SHP77 (cell line): Measurements from ENCODE around the gene CLEC3B.

Experiments
- DNase-seq, 2 experiments: peaks; one replicate each; lab custom pipeline; 2025; lab: John Stamatoyannopoulos, UW

The CLEC3B gene

DNA sequence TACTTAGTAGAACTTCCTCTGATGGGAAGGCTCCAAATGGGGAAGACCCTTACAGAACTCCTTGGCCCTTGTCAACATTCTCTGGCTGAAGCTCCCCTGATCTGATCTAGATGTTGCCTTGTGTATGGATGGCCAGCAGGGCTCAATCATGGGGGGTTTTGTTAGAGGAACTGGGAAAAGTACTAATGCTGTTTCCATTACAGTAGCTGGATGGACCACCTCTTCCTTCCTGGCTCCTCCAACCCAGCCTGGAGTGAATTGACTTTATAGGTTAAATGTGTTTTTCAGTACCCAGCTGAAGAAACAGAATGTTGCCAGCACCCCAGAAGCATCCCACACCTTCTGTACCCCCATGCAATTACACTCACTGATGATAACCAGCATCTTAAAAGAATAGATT, 22.7 kb upstream of the CLEC3B start:
- DNase-seq = no peak

DNA sequence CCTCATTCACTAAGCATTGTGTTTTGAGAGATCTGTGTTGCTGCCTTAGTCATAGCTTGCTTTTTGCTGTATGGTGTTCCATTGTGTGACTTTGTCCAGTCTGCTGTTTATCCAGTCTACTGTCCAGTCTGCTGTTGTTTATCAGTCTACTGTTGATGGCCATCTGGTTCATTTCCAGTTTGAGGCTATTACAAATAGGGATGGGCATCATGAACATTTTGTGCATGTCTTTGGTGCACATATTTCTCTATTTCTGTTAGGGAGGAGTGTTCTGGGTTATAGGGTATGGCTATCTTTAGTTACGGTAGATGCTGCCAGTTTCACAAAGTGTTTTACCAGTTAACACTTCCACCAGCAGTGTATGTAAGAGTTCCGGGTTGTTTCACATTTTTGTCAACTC, 22.2 kb upstream of the CLEC3B start:
- no peak for DNase-seq

DNA sequence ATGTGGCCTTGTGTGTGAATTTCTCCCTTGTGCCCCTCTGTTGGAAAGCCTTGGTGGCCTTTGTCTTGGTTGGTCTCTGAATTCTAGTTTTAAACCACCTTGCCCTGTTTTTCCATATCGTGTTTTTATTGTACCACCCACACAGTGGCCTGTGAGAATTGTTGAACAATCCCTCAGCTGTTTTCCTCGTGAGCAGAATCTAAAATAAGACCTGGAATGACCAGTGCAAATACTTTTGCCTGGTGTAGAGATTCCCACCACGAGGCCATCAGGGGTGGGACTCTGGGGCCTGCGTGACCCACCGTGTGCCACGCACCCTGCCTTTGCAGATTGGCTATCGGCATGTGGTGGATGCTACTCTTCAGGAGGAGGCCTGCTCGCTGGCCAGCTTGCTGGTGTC, 19.0 kb upstream of the CLEC3B start:
- no peak for DNase-seq

DNA sequence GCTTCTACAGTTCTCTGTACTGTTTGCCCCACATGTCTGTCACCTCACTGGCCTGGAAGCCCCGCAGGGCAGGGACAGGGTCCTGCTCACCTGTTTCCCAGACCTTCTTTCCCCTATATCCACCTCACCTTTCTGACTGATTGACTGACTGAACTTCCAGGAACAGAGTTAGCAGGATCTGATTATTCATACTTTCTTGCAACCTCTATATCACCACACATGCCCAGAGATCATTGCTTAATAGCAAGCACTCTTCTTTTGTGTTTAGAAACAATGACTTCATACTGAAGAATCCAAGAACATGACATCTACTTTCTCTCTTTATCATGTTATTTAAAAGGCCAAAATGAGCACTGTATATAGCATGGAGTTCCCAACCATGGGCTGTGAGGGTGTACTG, 18.0 kb upstream of the CLEC3B start:
- DNase-seq = no peak

DNA sequence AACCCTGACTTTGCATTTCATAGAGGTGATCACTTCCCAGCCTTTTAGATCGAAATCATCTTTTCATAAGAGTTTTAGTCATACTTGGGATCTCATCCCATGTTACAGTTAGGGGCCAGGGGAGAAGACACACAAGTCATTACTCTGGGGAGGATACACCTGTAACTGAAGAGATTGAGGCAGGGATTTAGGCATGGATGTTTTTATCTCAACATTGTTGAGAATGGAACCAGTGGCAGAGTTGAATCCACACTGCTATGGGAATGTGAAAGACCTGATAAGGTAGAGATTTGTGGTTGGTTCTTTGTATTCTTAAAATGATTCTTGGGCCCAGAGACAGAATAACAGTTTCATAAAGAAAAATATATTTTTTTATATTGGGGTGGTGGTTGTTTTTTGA, 16.2 kb upstream of the CLEC3B start:
- no peak for DNase-seq

DNA sequence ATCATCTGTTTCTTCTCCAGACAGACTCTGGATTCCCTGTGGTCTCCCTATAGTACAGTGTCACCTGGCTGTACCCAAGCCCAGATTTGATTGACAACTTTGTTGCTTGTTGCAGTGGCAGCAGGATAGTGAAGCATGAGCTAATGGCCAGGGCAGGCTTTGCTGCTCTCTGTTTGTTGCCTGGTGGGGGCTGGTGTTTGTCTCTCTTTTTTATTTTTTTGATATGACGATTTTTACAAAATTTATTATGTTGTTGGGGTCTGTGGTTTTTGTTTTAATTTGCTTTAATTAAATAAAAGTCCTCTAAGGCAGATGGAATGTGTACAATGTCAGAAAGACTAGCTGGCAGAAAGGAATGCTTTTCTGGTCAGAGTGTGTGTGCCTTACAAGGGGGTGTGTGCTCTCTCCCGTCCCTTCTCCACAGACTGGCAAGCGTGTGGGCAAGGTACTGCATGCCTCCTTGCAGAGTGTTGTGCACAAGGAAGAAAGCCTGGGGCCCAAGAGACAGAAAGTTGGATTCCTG, 15.2 kb upstream of the CLEC3B start:
- no peak for DNase-seq

DNA sequence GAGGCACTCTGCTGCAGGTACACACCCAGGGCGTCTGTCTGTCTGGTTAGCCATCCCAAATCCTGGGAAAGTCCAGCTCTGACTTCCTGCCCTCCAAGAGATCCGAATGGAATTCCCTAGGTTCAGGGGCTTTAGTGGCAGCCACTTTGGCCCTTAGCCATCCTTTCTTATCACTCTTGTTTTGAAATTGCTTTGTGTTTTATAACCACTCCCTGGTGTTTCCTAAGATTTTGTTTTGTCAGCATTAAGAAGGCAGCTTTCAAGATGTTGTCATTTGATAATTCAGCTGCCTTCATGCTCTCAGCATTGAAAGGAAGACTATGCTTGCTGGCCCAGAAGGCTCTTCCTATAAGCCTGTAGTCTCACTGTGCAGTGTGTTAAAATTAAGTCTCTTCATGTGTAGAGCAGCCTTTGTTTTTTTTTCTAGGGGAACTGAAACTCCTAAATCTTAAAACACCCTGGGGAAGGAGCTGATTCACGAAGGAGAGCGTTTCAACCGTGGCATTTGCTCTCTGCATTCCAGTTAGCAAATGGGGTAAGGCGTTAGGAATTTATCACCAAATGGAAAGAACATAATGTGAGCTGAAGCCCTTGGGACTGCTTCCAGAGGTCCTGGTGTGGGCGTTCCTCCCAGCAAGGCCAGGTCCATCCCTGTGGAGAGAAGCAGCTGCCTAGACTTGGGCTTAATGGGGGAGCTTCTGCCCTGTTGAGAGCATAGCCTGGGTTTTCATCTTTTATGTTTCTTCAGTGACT, 14.2 kb upstream of the CLEC3B start:
- DNase-seq = no peak

DNA sequence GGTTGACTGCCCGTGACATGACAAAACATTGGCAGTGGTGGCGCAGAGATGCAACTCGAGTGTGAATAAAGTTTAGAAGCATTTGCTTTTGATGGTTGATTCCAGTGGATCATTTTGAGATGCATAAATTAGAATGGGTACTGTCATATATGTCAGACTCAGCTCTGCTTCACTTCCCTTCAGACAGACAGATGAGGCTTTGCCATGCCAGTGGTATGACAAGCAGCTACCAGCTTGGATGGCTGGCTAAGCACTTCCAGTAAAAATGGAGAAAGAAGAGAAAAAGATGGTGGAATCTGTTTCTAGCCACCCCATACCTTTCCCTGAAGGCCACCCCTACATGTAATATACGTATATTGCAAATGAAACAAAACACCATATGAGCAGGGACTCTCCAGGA, 13.5 kb upstream of the CLEC3B start:
- no peak for DNase-seq

DNA sequence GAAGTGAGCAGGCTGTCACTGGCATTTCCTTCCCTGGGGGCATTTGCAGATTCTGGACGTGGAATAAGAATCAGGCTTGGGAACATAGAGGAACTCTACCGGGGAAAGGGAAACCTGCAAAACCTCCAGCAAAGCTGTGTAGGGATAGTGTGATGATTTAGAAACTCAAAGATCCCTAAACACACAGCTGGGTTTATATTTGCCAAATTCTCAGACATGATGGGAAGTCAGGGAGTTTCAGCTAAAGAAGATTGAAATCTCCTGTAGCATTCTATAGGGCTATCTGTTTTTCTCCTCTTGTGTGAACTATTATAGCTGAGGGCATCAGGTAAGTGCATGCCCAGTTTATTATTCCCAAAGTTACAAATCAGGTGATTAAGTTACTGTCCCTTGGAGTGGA, 9.2 kb upstream of the CLEC3B start:
- DNase-seq = no peak

DNA sequence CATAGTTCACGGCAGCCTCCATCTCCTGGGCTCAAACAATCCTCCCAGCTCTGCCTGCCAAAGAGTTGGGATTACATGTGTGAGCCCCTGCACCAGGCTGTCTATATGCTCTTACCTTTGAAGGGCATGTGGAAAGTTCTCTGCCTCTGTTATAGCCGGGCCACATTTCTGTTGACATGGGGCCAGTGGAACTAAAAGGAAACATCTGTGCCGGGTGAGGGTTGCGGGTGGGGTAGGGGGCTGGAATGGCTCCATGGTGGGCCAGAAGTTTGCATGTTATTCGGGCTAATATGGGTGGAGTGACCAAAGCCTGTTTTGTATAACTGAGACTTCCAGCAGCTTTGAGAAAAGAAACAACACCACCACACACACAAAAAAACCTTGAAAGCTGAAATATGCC, 8.3 kb upstream of the CLEC3B start:
- DNase-seq = no peak

DNA sequence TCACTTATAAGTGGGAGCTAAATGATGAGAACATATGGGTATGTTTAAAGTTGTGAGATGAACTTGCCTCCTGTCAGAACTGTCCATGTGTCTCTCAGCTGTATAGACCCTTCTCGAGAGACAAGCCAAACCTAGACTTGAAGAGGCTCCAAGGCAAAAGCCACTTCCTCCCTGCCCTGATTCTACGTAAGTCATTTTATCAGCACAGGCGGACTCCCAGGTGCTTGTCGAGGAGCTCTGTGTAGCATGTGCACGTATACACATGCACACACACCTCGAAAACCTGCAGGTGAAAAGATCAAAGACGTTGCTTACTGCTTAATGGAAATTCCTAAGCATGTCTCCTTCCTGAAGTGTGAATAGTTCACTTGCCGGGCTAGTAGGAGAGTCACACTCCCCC, 5.6 kb upstream of the CLEC3B start:
- no peak for DNase-seq

DNA sequence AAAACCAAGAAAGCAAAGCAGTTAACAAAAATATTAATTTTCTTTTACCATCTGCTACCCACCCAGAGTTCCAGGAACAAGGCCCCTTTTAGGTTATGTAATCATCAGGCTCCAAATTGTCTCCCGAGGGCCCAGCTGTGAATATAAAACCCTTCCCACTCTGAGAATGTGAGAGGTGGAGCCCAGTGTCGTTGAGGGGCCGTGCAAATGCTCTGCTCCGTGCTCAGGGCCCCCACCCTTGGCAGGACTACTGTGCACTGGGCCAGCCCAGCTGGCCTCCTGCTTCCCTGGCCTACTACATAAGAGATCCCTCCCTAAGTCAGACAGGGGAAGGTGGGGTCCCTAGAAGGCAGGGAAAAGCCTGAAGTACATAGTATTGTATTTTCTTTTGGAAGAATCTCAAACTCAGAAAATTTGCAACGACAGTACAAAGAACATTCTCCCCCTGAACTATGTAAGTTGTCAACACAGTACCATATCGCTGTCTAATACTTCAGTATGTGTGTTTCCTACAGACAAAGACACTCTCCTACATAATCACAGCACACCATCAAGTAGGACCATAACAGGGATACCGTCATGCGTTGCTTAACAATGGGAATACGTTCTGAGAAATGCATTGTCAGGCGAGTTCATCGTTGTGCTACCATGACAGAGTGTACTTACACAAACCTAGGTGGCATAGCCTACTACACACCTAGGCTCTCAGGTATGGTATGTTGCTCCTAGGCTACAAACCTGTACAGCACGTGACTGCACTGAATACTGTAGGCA, 4.4 kb upstream of the CLEC3B start:
- DNase-seq = no peak

DNA sequence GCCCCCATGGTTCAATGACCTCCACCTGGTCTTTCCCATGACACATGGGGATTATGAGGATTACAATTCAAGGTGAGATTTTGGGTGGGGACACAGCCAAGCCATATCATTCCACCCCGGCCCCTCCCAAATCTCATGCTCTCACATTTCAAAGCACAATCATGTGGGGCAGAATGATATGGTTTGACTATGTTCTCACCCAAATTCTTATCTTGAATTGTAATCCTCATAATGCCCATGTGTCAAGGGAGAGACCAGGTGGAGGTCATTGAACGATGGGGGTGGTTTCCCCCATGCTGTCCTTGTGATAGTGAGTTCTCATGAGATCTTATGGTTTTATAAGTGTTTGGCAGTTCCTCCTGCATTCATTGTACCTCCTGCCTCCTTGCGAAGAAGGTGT, 2.4 kb upstream of the CLEC3B start:
- no peak for DNase-seq

DNA sequence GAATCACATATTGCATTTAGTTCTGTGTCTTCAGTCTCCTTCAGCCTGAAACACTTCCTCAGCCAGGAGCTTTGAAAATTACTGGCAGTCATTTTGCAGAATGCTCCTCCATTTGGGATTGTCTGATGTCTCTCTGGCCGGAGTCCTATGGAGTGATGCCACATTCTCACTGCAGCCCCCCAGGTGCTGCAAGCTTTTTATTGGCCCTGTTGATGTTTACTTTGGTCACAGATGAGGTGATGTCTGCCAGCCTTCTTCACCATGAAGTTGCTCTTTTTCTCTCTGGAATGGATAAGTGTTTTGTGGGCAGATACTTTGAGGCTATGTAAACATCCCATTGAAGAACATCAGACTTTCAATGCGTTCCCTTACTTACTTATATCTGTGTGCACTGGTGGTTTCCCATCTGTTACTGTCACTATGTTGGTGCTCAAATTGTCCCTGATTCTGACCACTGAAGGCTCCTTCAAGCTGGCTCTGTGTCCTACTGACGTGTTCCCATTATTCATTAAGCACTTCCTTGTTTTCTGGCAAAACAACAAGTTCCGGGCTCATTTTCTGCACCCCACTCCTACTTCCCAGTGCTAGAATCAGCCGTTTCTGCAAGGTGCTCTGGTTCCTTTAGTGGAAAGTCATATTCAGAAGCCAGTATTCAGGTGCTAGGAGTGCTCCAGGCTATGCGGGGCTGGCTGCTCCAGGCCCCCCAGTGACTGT, 1.4 kb upstream of the CLEC3B start:
- no peak for DNase-seq

DNA sequence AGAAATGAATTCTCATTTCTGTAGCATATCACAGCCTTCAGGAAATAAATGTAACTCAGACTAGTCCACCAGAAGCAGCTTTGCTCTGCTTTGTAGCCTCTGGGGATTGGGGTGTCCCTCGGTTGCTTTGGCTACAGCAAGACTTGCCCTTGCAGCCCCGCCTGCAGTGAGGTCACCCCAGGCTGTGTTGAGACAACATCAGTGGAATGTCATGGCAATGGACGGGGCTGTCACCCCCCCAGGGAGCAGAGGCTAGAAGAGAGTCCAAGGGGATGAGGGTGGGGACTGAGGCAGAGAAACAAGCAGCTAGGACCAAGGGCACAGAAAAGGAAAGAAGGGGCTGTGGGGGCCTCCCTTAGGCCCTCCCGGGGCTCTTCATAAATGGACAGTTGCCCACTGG, 854 bp downstream of the CLEC3B start:
- DNase-seq = no peak

DNA sequence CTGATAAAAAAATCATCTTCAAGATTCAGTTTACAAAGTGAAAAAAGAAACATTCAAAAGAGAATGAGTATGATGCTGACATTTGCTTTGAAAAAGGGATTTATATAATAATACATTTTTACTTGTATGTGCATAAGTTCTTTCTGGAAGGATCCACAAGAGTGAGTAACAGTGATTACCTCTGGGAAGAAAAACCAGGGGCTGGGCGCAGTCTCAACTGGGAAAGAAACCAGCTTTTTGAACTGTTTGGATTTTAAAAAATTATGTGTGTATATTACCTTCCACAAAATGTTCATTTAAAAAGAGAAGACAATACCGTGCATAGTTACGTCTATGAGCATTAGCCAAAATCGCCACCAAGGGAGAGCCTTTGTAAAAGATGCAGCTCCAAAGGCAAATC, 1.3 kb downstream of the CLEC3B start:
- no peak for DNase-seq

DNA sequence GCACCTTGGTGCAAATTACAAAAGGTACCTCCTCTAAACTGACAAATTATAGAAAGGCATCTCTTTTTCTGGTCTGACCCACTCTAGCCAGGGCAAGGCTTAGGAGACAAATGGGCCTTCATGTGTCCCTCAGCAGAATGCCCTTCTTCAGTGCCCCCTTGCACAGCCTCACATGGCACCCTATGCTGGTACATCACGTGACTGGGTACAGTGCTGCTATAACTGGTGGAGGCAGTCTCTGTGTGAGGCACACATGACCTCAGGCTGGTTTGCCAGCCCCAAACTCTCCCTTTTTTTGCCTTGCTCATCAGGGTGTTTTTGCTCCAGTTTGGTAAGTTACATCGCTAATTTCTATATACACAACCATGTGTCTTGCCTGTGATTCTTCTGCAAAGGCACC, 3.1 kb downstream of the CLEC3B start:
- DNase-seq = no peak

DNA sequence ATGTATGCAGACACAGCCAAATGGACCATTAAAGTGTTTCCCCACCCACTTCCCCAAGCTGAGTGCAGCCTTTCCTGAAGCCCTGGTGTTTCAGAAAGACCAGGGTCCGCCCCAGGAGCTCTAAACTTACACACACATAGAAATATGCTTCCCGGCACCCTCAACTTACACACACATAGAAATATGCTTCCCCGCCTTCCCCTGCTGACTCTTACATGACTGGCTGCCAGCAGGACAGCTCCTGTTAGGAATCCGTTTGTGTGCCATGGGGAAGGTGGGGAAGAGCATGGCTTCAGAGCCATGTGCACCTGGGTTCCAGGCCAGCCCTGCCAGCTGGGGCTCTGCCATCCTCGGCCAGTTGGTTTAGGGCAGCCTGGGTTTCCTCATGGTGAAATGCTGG, 3.6 kb downstream of the CLEC3B start:
- DNase-seq = no peak

DNA sequence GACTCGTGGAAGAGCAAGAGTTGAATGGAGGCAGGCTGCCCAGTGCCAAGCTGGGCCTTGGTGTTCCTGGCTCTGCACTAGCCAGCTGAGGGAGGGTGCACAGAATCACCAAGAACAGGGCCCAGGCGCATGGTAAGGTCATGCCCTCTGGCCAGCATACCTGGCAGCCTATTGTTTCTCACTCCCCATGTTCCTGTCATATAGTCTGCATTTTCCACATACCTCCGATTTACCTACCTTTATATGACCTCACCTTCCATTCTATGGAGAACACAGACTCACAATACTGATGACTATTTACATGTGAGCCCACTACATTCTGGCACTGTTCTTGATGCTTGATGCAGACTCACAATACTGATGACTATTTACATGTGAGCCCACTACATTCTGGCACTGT, 5.4 kb downstream of the CLEC3B start:
- DNase-seq = no peak

DNA sequence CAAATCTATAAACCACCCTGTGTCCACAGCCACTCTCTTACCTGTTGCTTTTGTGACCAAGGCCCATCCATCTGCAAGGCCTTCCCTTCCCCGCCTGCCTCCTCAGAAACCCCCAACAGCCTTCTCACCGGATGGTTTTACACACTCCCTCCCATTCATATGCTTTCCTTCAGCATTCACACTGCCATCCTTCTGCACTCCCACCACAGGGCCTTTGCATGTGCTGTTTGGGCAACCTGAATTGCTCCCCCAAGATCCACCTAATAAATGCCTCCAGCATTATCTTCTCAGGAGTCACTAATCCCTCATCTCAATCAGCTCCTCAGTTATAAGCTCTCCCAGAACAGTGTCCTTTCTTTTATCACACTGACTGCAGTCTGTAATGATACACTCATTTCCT, 6.0 kb downstream of the CLEC3B start:
- no peak for DNase-seq

DNA sequence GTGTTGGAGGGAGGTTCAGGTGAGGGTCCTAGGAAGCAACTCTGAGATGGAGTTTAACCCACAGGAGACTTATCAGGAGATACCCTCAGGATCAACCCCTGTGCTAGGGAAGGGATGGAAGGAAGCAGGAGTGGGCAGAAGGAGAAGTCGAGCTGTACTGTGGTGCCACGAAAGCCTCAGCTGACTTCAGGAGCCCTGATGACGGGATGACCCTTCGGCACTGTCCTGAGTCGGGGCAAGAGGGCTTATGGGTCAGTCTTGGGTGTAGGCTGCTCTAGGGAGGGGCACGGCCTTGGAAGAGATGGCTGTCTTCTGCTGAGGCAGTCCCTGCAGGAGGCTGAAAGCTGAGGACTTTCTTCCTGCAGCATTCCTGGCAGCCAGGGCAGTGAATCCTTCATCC, 7.7 kb downstream of the CLEC3B start:
- no peak for DNase-seq

DNA sequence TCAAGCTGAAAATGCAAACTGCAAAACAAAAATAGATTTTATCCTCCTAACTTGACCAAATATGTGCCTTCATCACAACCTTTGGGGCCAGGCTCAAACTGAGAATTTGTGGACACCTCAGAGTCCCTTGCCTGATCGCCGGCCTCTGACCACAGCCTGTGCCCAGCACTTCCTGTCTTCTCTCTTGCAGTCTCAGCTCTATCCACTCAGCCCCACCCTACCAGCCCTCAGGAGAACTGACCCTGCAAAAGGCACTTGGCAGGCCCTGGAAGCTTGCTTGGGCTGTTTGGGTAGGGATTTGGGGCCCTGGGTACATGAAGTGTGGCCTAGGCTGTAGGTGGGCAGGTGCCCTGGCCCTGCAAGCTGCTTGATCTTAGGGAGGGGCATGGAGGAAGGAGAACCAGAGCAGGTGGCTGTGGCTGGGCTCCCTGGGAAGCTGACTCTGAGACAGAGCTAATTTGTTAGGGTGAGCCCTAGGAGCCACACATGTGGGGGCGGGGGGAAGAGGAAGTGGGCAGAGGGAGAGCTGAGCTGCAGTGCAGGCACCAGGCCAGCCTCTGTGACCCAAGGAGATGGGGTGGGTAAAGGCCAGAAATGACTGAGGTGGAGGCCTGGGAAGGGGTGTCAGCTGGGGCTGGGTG, 8.6 kb downstream of the CLEC3B start:
- no peak for DNase-seq
